GM18909 (cell line): Measurements from ENCODE around the gene MRTFA.
A peak's percentile ranks its signal among the peaks of the same experiment; 100 is the strongest.

Experiments used
- ATAC-seq: cut with Tn5 transposase; IDR thresholded peaks from one replicate; pipeline ENCODE4 v1.9.1; 2021; ENCODE audit warnings: mild to moderate bottlenecking; ENCODE audit not compliant: unreplicated experiment, poor library complexity

The MRTFA gene

GRCh38 chr22:40479126-40479800 is 157.3 kb downstream of the MRTFA start:
- no peak for ATAC-seq

- no peak for ATAC-seq
These were observed 158.0 kb downstream of the MRTFA start for GRCh38 chr22:40478338-40479125.

- ATAC-seq = no peak
These were observed 158.7 kb downstream of the MRTFA start for GRCh38 chr22:40477683-40478337.

- no peak for ATAC-seq
These were observed 160.2 kb downstream of the MRTFA start for GRCh38 chr22:40476341-40476740.

GRCh38 chr22:40473703-40474102 is 162.8 kb downstream of the MRTFA start:
- ATAC-seq = no peak

GRCh38 chr22:40472579-40472978 is 163.9 kb downstream of the MRTFA start:
- ATAC-seq = no peak

GRCh38 chr22:40472051-40472450 is 164.5 kb downstream of the MRTFA start:
- no peak for ATAC-seq

GRCh38 chr22:40469181-40469580 is 167.3 kb downstream of the MRTFA start:
- no peak for ATAC-seq

GRCh38 chr22:40468616-40469015 is 167.9 kb downstream of the MRTFA start:
- ATAC-seq = no peak

GRCh38 chr22:40466976-40467375 is 169.5 kb downstream of the MRTFA start:
- ATAC-seq = no peak

- peak; percentile 34 for ATAC-seq
These were observed 172.8 kb downstream of the MRTFA start for GRCh38 chr22:40463683-40464082.

- peak; percentile 72 for ATAC-seq
These were observed 173.4 kb downstream of the MRTFA start for GRCh38 chr22:40463017-40463631.

- ATAC-seq = no peak
These were observed 174.1 kb downstream of the MRTFA start for GRCh38 chr22:40462195-40462984.

- ATAC-seq = no peak
These were observed 182.8 kb downstream of the MRTFA start for GRCh38 chr22:40453671-40454070.

GRCh38 chr22:40452730-40453487 is 183.6 kb downstream of the MRTFA start:
- no peak for ATAC-seq

- no peak for ATAC-seq
These were observed 185.3 kb downstream of the MRTFA start for GRCh38 chr22:40451210-40451609.

GRCh38 chr22:40450616-40451015 is 185.9 kb downstream of the MRTFA start:
- no peak for ATAC-seq

GRCh38 chr22:40449676-40450035 is 186.9 kb downstream of the MRTFA start:
- no peak for ATAC-seq

- no peak for ATAC-seq
These were observed 190.3 kb downstream of the MRTFA start for GRCh38 chr22:40446203-40446602.
